H1 (cell line): ENCODE data around the gene CACNA1G. TPM values are rescaled to one million over a fixed set of nuclear protein-coding genes. Genes with fewer than 3 reads are reported as not detected.
A peak's percentile ranks its signal among the peaks of the same experiment; 100 is the strongest.

Experiments used
- EZH2 ChIP-seq: fragments of 200-600 bp; sonication (generic); IDR thresholded peaks from 2 replicates; pipeline ENCODE4 v1.7.1; 2012; ENCODE audit warnings: low read depth, mild to moderate bottlenecking, moderate library complexity, low read length, inconsistent platforms; ENCODE audit not compliant: severe bottlenecking
- HDAC2 ChIP-seq, 2 experiments: fragments of 300-600 bp in 1 of 2; sonication (generic) in 1 of 2; IDR thresholded peaks; 2 replicates each; pipeline ENCODE4 v1.6.1; 2011 to 2012; ENCODE audit warnings: low read depth in 2 of 2, low read length in 2 of 2, mild to moderate bottlenecking in 2 of 2, moderate library complexity in 2 of 2, borderline replicate concordance in 1 of 2, inconsistent platforms in 1 of 2
- SIRT6 ChIP-seq: IDR thresholded peaks from one replicate; pipeline ENCODE4 v1.7.1; 2012; ENCODE audit warnings: low read length, inconsistent platforms
- TCF12 ChIP-seq: IDR thresholded peaks from 2 replicates; pipeline ENCODE4 v1.6.1; 2011; ENCODE audit warnings: low read depth, mild to moderate bottlenecking, low read length
- YY1 ChIP-seq: IDR thresholded peaks from 2 replicates; pipeline ENCODE4 v1.6.1; 2011; ENCODE audit warnings: low read depth, mild to moderate bottlenecking, low read length
- polyA plus RNA-seq, 7 experiments: library from polyadenylated mRNA; depleted of rRNA in 3 of 7; stranded (reverse) in 5 of 7; unstranded in 2 of 7; fragments of >200 nt in 5 of 7; fragments of 200-250 nt in 2 of 7; gene quantifications; 1 replicate in 5 of 7; 2 replicates in 1 of 7; 4 replicates in 1 of 7; pipeline versions ENCODE4 v1.2.1 to v1.2.3, GENCODE V29; 2011 to 2013; ENCODE audit warnings: missing spikeins in 2 of 7, mixed read lengths in 2 of 7
- total RNA-seq: library from RNA; stranded (reverse); fragmentation: NEBNext Ultra II Directional; extraction: Animal tissue kit (Norgen Biotek cat#: 25700); gene quantifications from 2 replicates; pipeline ENCODE4 v1.2.1, GENCODE V29; 2021

The CACNA1G gene
- total and polyA plus RNA-seq, 2 of the 8 experiments (the other 6 are each of a cell fraction or from before 2014, with no cell fraction given) = 2.9 to 4.9 TPM

DNA sequence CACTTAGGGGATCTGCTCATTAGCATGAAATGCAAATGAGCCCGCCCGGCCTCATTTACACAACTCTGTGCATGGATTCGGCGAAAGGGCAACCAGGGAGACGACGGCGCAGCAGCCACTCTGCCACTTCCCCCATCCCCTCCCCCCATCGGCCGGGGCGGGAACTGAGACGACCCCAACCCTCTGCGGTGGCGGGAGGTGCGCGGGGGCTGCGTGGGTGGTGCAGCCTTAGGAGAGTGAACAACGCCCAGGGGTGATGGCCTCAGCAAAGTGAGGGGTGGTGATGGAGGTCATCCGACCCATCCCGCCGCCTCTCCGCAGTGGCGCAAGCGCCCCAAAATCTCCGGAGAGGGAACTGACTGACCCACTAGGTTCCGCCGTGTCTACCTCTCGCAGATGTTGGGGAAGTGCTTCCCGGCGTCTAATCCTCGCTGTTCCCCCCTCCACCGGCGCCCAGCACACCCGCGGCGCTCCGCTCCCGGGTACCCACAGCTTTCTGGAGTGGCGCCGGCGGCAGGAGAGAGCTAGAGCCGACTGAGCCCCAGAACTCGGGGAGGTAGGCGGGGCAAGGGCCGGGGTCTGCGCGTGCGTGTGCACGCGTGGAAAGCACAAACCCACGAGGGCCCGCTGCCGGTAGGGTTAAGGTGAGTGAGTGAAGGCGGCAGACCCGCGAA is 1.4 kb upstream of the CACNA1G start (continued):
- peak in 1 of 2 experiments; percentile 75; a peak in 2 of 4 replicates for TF ChIP-seq HDAC2 (IDR thresholded peaks at IDR 0.05; ENCODE audit: borderline replicate concordance in 1 of 2, low read depth in 2 of 2, low read length in 2 of 2)
- TF ChIP-seq EZH2 = no peak
- TF ChIP-seq YY1 = no peak
- TF ChIP-seq TCF12 = 0 out of 2 replicates have a peak, but pooled peaks have one; percentile 4
- TF ChIP-seq SIRT6 = no peak
- TF ChIP-seq, all 59 proteins: peak for 6
